ENCODE data around the gene LMBRD2.

The LMBRD2 gene

DNA sequence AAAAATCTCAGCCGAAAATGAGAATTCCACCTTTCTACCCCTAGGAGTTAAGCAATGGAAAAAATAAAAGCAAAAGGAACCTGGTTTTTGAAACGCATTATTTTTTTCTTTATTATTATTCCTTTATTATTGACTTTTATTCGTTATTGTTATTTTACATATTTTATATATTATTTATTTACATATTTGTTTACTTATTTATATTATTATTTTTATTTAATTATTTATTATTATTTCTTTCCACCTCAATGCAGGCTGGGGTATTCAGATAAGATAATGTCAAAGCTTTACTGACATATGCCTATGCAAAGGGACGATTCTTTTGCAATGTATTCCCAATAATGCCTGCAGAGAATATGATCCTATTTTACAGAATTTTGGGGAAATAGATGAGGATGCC is 101.7 kb downstream of the LMBRD2 start:
- no peak for DNase-seq (ENCODE audit: low spot score)
